Kidney epithelial cell (primary cell): Measurements from ENCODE around the gene ISCA2. TPM values are rescaled to one million over a fixed set of nuclear protein-coding genes. Genes with fewer than 3 reads are reported as not detected.
"Not testable (repeated sequence)": the region's sequence is repeated elsewhere in the genome, so short reads cannot be mapped to it uniquely, and the experiment has no call there.

ENCODE experiments used
- DNase-seq: peaks from one replicate; pipeline ENCODE4 v3.0.0-alpha.2; 2010; ENCODE audit warnings: low read depth
- H3K27me3 ChIP-seq: 2 replicates; pipeline ENCODE4 v1.6.0; 2011; ENCODE audit warnings: low read length; ENCODE audit not compliant: control insufficient read depth, insufficient read depth
- H3K36me3 ChIP-seq: 2 replicates; pipeline ENCODE4 v1.5.1; 2011; ENCODE audit warnings: low read length; ENCODE audit not compliant: control insufficient read depth, insufficient read depth
- H3K4me3 ChIP-seq: 2 replicates; pipeline ENCODE4 v1.5.1; 2011; ENCODE audit warnings: low read depth, mild to moderate bottlenecking, control low read depth, low read length
- CTCF ChIP-seq: IDR thresholded peaks from 2 replicates; pipeline ENCODE4 v1.5.1; 2011; ENCODE audit warnings: mild to moderate bottlenecking, moderate library complexity, low read length, control low read depth, inconsistent platforms; ENCODE audit not compliant: insufficient read depth, poor library complexity, severe bottlenecking
- total RNA-seq: library from RNA; depleted of rRNA; stranded (reverse); fragments of >200 nt; gene quantifications from 2 replicates; pipeline ENCODE4 v1.2.3, GENCODE V29; 2015

The ISCA2 gene
- total RNA-seq, 1 donor from 2014 or later, result 12.1 TPM

- no peak for TF ChIP-seq CTCF
- H3K36me3 ChIP-seq, result no peaks in the 10 kb centered on the region
- H3K27me3 ChIP-seq, result no peaks in the 10 kb centered on the region
- DNase-seq, result no peak
- H3K4me3 ChIP-seq, result no peak overlapping the region
Measured at GRCh38 chr14:74533576-74533975, 40.0 kb downstream of the ISCA2 start.

- H3K4me3 ChIP-seq, result no peak overlapping the region
- DNase-seq, result no peak
- no peak for TF ChIP-seq CTCF
- H3K36me3 ChIP-seq, result no peaks in the 10 kb centered on the region
- H3K27me3 ChIP-seq, result no peaks in the 10 kb centered on the region
Measured at GRCh38 chr14:74535756-74536325, 42.3 kb downstream of the ISCA2 start.

GRCh38 chr14:74536336-74536735 is 42.8 kb downstream of the ISCA2 start:
- H3K27me3 ChIP-seq, H3K36me3 ChIP-seq, DNase-seq, H3K4me3 ChIP-seq: not testable (repeated sequence)

- no peak for DNase-seq
- TF ChIP-seq CTCF, result no peak
- H3K36me3 ChIP-seq, result no peaks in the 10 kb centered on the region
- H3K4me3 ChIP-seq, result no peak overlapping the region
- H3K27me3 ChIP-seq, result no peaks in the 10 kb centered on the region
Measured at GRCh38 chr14:74538411-74539391, 45.1 kb downstream of the ISCA2 start.

GRCh38 chr14:74539503-74539902 is 45.9 kb downstream of the ISCA2 start:
- DNase-seq, result no peak
- Histone ChIP-seq H3K36me3 (no peaks in the 10 kb centered on the region), H3K4me3 (no peak overlapping the region), H3K27me3 (no peaks in the 10 kb centered on the region)
- no peak for TF ChIP-seq CTCF

GRCh38 chr14:74541225-74541624 is 47.7 kb downstream of the ISCA2 start:
- Histone ChIP-seq H3K27me3 (no peaks in the 10 kb centered on the region), H3K4me3 (no peak overlapping the region), H3K36me3 (no peaks in the 10 kb centered on the region)
- no peak for TF ChIP-seq CTCF
- DNase-seq, result no peak
